Ovary (tissue), 3 donors: Measurements from ENCODE around the gene GPATCH3.

ENCODE experiments used
- EP300 ChIP-seq: sonication (generic); formaldehyde crosslinking; IDR thresholded peaks from one replicate; pipeline ENCODE4 v1.6.1; 2017; ENCODE audit warnings: antibody characterized with exemption
- POLR2A ChIP-seq: fragments of 450-650 bp; IDR thresholded peaks from one replicate; pipeline ENCODE4 v1.6.1; 2017; ENCODE audit warnings: antibody characterized with exemption, mild to moderate bottlenecking, moderate library complexity
- TF ChIP-seq, protein P1 (sequence below), 3 donors: fragments of 450-650 bp in 2 of 3; fragments of 200-600 bp in 1 of 3; IDR thresholded peaks; one replicate each; pipeline versions ENCODE4 v1.5.1 to v1.8.0; 2016 to 2022; ENCODE audit warnings: antibody characterized with exemption in 3 of 3, mild to moderate bottlenecking in 1 of 3
- donor health status: DM: no; HTN: no; CAD: no.

GRCh38 chr1:26913754-26914619 is 13.7 kb upstream of the GPATCH3 start, which contains the start of gene NR0B2:
- TF ChIP-seq, protein P1, sequence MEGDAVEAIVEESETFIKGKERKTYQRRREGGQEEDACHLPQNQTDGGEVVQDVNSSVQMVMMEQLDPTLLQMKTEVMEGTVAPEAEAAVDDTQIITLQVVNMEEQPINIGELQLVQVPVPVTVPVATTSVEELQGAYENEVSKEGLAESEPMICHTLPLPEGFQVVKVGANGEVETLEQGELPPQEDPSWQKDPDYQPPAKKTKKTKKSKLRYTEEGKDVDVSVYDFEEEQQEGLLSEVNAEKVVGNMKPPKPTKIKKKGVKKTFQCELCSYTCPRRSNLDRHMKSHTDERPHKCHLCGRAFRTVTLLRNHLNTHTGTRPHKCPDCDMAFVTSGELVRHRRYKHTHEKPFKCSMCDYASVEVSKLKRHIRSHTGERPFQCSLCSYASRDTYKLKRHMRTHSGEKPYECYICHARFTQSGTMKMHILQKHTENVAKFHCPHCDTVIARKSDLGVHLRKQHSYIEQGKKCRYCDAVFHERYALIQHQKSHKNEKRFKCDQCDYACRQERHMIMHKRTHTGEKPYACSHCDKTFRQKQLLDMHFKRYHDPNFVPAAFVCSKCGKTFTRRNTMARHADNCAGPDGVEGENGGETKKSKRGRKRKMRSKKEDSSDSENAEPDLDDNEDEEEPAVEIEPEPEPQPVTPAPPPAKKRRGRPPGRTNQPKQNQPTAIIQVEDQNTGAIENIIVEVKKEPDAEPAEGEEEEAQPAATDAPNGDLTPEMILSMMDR (IDR thresholded peaks at IDR 0.05) = no peak
- TF ChIP-seq POLR2A = no peak
- TF ChIP-seq EP300 = no peak
